ENCODE results near the gene MZT1. TPM values are rescaled to one million over a fixed set of nuclear protein-coding genes. Genes with fewer than 3 reads are reported as not detected.
"Not testable (repeated sequence)": the region's sequence is repeated elsewhere in the genome, so short reads cannot be mapped to it uniquely, and the experiment has no call there.

MZT1 gene
- total and polyA plus RNA-seq, 10 of the 15 experiments (the other 5 are each of a cell fraction or from before 2014, with no cell fraction given), result 16.2 to 47.6 (median 25.4) TPM

- TF ChIP-seq CUX1 (IDR thresholded peaks at IDR 0.05; ENCODE audit: insufficient replicate concordance, low read depth, low read length) (no peak), CBX3 (IDR thresholded peaks at IDR 0.05; ENCODE audit: borderline replicate concordance, low read depth) (no peak)
Measured at GRCh38 chr13:72726726-72727416, 558 bp downstream of the MZT1 start (continued).

- FAIRE-seq; RAD21 ChIA-PET (ENCODE audit: unreplicated experiment); H3K36me3 ChIP-seq (ENCODE audit: control insufficient read depth in 2 of 2, insufficient read depth in 2 of 2, low read length in 1 of 2); H3K27me3 ChIP-seq (replicated peaks in 1 of 2; ENCODE audit: control insufficient read depth in 2 of 2, insufficient read depth in 2 of 2, low read length in 1 of 2); DNase-seq (ENCODE audit: low read depth, low spot score); CTCF ChIA-PET; ATAC-seq; H3K9me3 ChIP-seq (replicated peaks; ENCODE audit: control insufficient read depth, insufficient read depth, low read length); H4K20me1 ChIP-seq (ENCODE audit: control insufficient read depth, insufficient read depth); in situ Hi-C loops (cut with MboI); SMC1A ChIA-PET (ENCODE audit: uncharacterized antibody, unreplicated experiment); BruUV-seq (replicated peaks); H2AFZ ChIP-seq (ENCODE audit: control insufficient read depth, low read depth, low read length): not testable (repeated sequence)
- WGBS (ENCODE audit: insufficient coverage, insufficient replicate concordance, low lambda C conversion rate, missing lambda C conversion rate), result 66% methylated on average over 13 of the region's 15 CpGs
- peak overlapping the region; percentile 80 for H3K4me2 ChIP-seq (ENCODE audit: control insufficient read depth, insufficient read depth)
- peak overlapping the region; percentile 92 for H3K9ac ChIP-seq (ENCODE audit: control insufficient read depth, insufficient read depth, low read length)
- intact Hi-C loops (cut with micrococcal nuclease; ENCODE audit: unreplicated experiment), result loop anchor here (2.0 kb wide), 1 partner anchor 55 kb away; the partner anchor contains the start of gene DIS3
- H3K4me3 ChIP-seq, result peak overlapping the region; percentile 90
- H3K4me1 ChIP-seq (ENCODE audit: control insufficient read depth, insufficient read depth, low read length), result peaks cover 12% of the 10 kb centered on the region
- peak overlapping the region; percentile 89 for H3K27ac ChIP-seq (ENCODE audit: control insufficient read depth, insufficient read depth)
- POLR2A ChIA-PET, result interaction anchor here (0.6 to 1.1 kb wide), 4 partner anchors 8 to 452 kb away, joined by 3 to 6 read pairs (median 4); no protein-coding TSS in a partner anchor
- H3K79me2 ChIP-seq (ENCODE audit: control insufficient read depth, insufficient read depth, low read length), result peaks cover 87% of the 10 kb centered on the region
Measured at GRCh38 chr13:72726185-72726584, 1.2 kb downstream of the MZT1 start.

Data from GM12878 (cell line).